RWPE1 (cell line): Measurements from ENCODE around the gene SEC31A.

Source experiments
- CTCF ChIA-PET: fragments of 350-600 bp; sonication (Branson Sonifier 250); formaldehyde crosslinking; extraction: SDS; loops from one replicate; lab custom pipeline; 2021; lab: Yijun Ruan, JAX
- POLR2A ChIA-PET: fragments of 400-600 bp; formaldehyde crosslinking; extraction: SDS; loops from one replicate; lab custom pipeline; 2020; ENCODE audit warnings: antibody characterized with exemption; ENCODE audit not compliant: low non-redundant PET; lab: Yijun Ruan, JAX
- DNase-seq: peaks from one replicate; pipeline ENCODE4 v3.0.0; 2012; ENCODE audit warnings: low spot score
- H3K27ac ChIP-seq: fragments of 450-650 bp; 2 replicates; pipeline ENCODE4 v1.5.1; 2017
- TF ChIP-seq, protein P1 (sequence below): fragments of 450-650 bp; conservative IDR thresholded peaks from 2 replicates; pipeline ENCODE4 v1.5.1; 2017; ENCODE audit warnings: low read depth, mild to moderate bottlenecking

Gene SEC31A

DNA sequence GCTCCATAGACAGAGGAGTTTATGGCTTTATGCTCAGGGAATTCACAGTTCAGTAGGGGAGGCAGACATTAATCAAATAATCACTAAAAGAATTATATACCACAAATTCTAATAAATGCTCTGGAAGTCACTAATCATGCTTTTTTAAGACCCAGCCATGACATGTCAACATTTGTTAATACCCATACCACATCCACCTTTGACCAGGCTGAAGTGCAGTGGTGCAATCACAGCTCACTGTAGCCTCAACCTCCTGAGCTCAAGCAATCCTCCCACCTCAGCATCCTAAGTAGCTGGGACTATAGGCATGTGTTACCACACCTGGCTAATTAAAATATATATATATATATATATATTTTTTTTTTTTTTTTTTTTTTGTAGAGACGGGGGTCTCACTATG lies 79.6 kb downstream of the SEC31A start:
- TF ChIP-seq, protein P1, sequence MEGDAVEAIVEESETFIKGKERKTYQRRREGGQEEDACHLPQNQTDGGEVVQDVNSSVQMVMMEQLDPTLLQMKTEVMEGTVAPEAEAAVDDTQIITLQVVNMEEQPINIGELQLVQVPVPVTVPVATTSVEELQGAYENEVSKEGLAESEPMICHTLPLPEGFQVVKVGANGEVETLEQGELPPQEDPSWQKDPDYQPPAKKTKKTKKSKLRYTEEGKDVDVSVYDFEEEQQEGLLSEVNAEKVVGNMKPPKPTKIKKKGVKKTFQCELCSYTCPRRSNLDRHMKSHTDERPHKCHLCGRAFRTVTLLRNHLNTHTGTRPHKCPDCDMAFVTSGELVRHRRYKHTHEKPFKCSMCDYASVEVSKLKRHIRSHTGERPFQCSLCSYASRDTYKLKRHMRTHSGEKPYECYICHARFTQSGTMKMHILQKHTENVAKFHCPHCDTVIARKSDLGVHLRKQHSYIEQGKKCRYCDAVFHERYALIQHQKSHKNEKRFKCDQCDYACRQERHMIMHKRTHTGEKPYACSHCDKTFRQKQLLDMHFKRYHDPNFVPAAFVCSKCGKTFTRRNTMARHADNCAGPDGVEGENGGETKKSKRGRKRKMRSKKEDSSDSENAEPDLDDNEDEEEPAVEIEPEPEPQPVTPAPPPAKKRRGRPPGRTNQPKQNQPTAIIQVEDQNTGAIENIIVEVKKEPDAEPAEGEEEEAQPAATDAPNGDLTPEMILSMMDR: no peak
- no peak overlapping the region for H3K27ac ChIP-seq
- ChIA-PET CTCF (no interaction called here), POLR2A (no interaction called here)
- no peak for DNase-seq

DNA sequence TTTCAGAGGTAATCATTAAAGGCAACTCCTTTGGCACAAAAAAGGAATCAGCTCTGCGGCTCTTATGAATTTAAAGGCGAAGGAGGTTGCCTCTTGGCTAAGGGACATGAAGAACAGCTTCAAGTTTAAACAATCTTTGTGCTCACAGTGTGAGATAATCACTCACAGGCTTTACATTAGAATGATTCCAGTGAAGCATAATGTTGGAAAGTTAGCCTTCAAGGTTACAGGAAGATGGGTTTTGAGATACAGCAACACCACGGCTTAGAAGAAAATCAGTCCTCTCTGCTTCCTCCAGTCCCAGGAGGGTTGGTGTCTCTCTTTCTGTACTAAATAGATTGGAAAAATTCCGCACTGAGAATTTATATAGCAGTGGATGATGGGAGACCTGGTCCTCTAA lies 80.8 kb downstream of the SEC31A start:
- ChIA-PET CTCF (no interaction called here), POLR2A (no interaction called here)
- TF ChIP-seq, protein P1: no peak
- DNase-seq: no peak
- no peak overlapping the region for H3K27ac ChIP-seq

DNA sequence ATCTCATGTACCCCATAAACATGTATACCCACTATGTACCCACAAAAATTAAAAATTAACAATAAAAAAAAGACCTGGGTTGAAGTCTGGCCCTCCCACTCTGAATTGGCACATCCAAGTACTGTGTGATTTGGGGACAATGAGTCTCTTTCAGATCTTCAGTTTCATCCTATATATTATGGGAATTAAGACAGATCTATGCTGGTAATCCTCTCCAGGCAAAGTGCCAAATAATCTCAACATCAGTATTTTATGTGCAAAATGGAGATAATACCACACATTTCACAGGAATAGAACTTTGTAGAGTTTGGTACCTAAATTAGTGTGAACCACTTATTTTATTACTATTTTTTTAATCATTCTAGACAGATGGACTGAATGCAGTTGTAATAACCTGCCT lies 81.3 kb downstream of the SEC31A start:
- POLR2A ChIA-PET: no interaction called here
- CTCF ChIA-PET: no interaction called here
- TF ChIP-seq, protein P1: no peak
- no peak overlapping the region for H3K27ac ChIP-seq
- DNase-seq: no peak

DNA sequence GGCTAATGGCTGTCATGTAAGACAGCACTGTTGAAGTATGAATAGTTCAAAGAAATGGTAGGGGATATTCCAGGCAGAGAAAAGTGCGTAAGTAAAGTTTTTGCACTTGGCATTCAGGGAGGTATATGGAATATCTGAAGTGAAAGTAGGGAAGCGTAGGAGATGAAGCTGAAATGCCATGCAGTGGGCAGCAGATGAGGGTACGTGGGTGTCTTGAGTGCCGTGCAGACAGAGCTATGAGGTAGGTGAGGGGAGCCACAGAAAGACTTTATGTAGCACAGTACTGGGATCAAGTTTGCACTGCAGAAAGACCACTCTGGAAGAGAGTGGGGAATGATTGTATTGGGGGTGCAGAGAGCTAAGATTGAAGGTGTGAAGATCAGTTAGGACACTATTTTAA lies 87.2 kb downstream of the SEC31A start:
- TF ChIP-seq, protein P1: no peak
- CTCF ChIA-PET: no interaction called here
- no peak overlapping the region for H3K27ac ChIP-seq
- POLR2A ChIA-PET: no interaction called here
- DNase-seq: no peak

DNA sequence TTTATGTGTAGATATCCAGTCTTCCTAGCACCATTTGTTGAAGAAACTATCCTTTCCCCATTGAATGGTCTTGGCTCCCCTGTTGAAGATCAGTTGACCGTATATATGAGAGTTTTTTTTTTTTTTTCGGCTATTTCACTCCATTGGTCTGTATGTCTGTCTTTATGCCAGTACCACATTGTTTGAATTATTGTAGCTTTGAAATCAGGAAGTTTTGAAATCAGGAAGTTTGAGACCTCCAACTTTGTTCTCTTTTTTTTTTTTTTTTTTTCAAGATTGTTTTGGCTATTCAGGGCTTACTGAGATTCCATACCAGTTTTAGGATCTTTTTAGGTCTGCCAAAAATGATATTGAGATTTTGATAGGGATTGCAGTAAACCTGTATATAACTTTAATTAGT lies 88.0 kb downstream of the SEC31A start:
- TF ChIP-seq, protein P1: no peak
- DNase-seq: no peak
- ChIA-PET CTCF (interaction anchor here (0.6 kb wide), 2 partner anchors 381 to 1904 kb away, joined by 3 to 4 read pairs; no protein-coding TSS in a partner anchor), POLR2A (no interaction called here)
- no peak overlapping the region for H3K27ac ChIP-seq

DNA sequence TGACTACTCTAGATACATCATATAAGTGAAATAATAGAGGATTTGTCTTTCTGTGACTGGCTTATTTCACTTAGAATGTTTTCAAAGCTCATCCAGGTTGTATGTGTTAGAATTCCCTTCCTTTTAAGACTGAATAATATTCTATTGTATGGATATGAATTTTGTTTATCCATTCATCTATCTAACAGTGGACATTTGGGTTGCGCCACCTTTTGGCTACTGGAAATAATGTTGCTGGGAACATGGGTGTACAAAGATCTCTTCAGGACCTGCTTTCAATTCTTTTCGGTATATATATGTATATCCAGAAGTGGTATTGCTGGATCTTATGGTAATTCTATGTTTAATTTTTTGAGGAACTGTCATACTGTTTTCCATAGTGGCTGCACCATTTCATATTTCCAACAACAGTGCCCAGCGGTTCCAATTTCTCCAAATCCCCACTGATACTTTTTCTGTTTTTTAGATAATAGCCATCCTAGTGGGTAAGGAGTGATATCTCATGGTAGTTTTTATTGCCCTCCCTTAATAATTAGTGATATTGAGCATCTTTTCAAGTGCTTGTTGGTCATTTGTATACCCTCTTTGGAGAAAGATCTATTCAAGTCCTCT lies 88.9 kb downstream of the SEC31A start:
- POLR2A ChIA-PET: no interaction called here
- no peak for DNase-seq
- TF ChIP-seq, protein P1: peak; percentile 75
- CTCF ChIA-PET: interaction anchor here (0.6 to 0.7 kb wide), 3 partner anchors 17 to 380 kb away, joined by 3 to 4 read pairs (median 4); no protein-coding TSS in a partner anchor
- H3K27ac ChIP-seq: no peak overlapping the region
